ENCODE measurements around the gene DNAJC5. TPM values are rescaled to one million over a fixed set of nuclear protein-coding genes. Genes with fewer than 3 reads are reported as not detected.
A peak's percentile ranks its signal among the peaks of the same experiment; 100 is the strongest.

Gene DNAJC5
- total RNA-seq, 1 experiment from 2014 or later: 45.0 TPM

GRCh38 chr20:63979557-63980316, 84.8 kb downstream of the DNAJC5 start, which contains the start of gene SAMD10:
SAMD10 (minus strand) TSS chr20:63979642; CDS start chr20:63979467, 175 bp downstream.
- no TSS peak for BruUV-seq (replicated peaks)
- no peak for TF ChIP-seq CTCF (IDR thresholded peaks at IDR 0.05; ENCODE audit: unreplicated experiment)
- Mint-ChIP-seq H3K27ac (ENCODE audit: low read depth, unreplicated experiment) (peak within 1 kb of the TSS; percentile 92), H3K4me3 (ENCODE audit: unreplicated experiment) (peak within 1 kb of the TSS; percentile 79), H3K4me1 (ENCODE audit: insufficient read depth, unreplicated experiment) (peaks cover 30% of the 10 kb centered on the region), H3K27me3 (ENCODE audit: insufficient read depth, unreplicated experiment) (no peaks in the 10 kb centered on the region), H3K9me3 (ENCODE audit: unreplicated experiment) (no peaks in the 10 kb centered on the region), H3K36me3 (ENCODE audit: insufficient read depth, unreplicated experiment) (peaks cover 28% of the 10 kb centered on the region)
- intact Hi-C loops (cut with micrococcal nuclease): loop anchor here (2.0 to 5.0 kb wide), 3 partner anchors 59 to 141 kb away; partner anchors contain the start of gene TCEA2
- ChIA-PET CTCF (interaction anchor here (0.6 to 4.5 kb wide), 37 partner anchors 9 to 1038 kb away, joined by 3 to 31 read pairs (median 4); partner anchors contain the start of genes LKAAEAR1, TCEA2 and TPD52L2), POLR2A (interaction anchor here (0.5 to 4.5 kb wide), 36 partner anchors 8 to 1613 kb away, joined by 3 to 93 read pairs (median 5); partner anchors contain the start of genes ARFRP1, DNAJC5, GMEB2 and LAMA5)
- DNase-seq (ENCODE audit: unreplicated experiment): no peak

DNA sequence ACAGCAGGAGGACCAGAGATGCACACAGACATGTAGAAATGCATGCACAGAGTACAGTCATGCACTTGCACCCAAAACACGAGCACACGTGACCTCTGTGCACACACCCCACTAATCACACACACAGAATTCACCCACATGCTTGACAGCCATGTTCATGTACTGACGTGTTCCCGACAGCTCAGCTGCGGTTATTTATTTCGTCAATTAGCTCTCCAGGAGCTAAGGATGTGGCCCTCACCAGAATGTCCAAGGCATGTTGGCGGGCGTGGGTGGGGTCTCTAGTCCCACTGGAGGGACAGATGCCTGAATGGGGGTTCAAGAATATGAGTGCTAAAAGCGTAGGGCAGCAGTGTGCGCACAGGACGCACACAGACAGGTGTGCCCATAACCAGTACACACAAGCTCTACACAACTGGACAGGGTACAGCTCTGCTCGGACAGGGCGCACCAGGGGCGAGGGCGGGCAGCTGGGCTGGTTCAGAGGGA, 85.4 kb downstream of the DNAJC5 start:
- TSS peak; percentile 37 for BruUV-seq (replicated peaks)
- no peak for TF ChIP-seq CTCF (IDR thresholded peaks at IDR 0.05; ENCODE audit: unreplicated experiment)
- H3K4me3 Mint-ChIP-seq (ENCODE audit: unreplicated experiment): peak overlapping the region; percentile 79
- no peaks in the 10 kb centered on the region for H3K9me3 Mint-ChIP-seq (ENCODE audit: unreplicated experiment)
- CTCF ChIA-PET: interaction anchor here (0.5 to 4.5 kb wide), 41 partner anchors 8 to 1038 kb away, joined by 3 to 31 read pairs (median 4); partner anchors contain the start of genes LKAAEAR1, TCEA2 and TPD52L2
- peaks cover 30% of the 10 kb centered on the region for H3K4me1 Mint-ChIP-seq (ENCODE audit: insufficient read depth, unreplicated experiment)
- no peaks in the 10 kb centered on the region for H3K27me3 Mint-ChIP-seq (ENCODE audit: insufficient read depth, unreplicated experiment)
- peaks cover 34% of the 10 kb centered on the region for H3K36me3 Mint-ChIP-seq (ENCODE audit: insufficient read depth, unreplicated experiment)
- intact Hi-C loops (cut with micrococcal nuclease): loop anchor here (2.0 to 5.0 kb wide), 2 partner anchors 58 to 82 kb away; partner anchors contain the start of gene TCEA2
- H3K27ac Mint-ChIP-seq (ENCODE audit: low read depth, unreplicated experiment): peak overlapping the region; percentile 92
- POLR2A ChIA-PET: interaction anchor here (0.5 to 4.5 kb wide), 46 partner anchors 9 to 1613 kb away, joined by 3 to 93 read pairs (median 5); partner anchors contain the start of genes ARFRP1, DNAJC5, GMEB2 and LAMA5
- peak; percentile 53 for DNase-seq (ENCODE audit: unreplicated experiment)

GRCh38 chr20:63980806-63981728, 86.1 kb downstream of the DNAJC5 start, which contains the start of gene PRPF6:
PRPF6 (plus strand) TSS chr20:63981132; CDS start chr20:63981246, 114 bp downstream.
- DNase-seq (ENCODE audit: unreplicated experiment): peak; percentile 96
- ChIA-PET POLR2A (interaction anchor here (0.5 to 4.5 kb wide), 49 partner anchors 9 to 1614 kb away, joined by 3 to 93 read pairs (median 5); partner anchors contain the start of genes ARFRP1, DNAJC5, GMEB2 and LAMA5), CTCF (interaction anchor here (0.5 to 4.5 kb wide), 36 partner anchors 8 to 684 kb away, joined by 3 to 31 read pairs (median 5); partner anchors contain the start of genes LKAAEAR1 and TCEA2)
- peak; percentile 77 for TF ChIP-seq CTCF (IDR thresholded peaks at IDR 0.05; ENCODE audit: unreplicated experiment)
- Mint-ChIP-seq H3K27ac (ENCODE audit: low read depth, unreplicated experiment) (peak within 1 kb of the TSS; percentile 92), H3K4me3 (ENCODE audit: unreplicated experiment) (peak within 1 kb of the TSS; percentile 79), H3K4me1 (ENCODE audit: insufficient read depth, unreplicated experiment) (peaks cover 30% of the 10 kb centered on the region), H3K9me3 (ENCODE audit: unreplicated experiment) (no peaks in the 10 kb centered on the region), H3K36me3 (ENCODE audit: insufficient read depth, unreplicated experiment) (peaks cover 41% of the 10 kb centered on the region), H3K27me3 (ENCODE audit: insufficient read depth, unreplicated experiment) (no peaks in the 10 kb centered on the region)
- intact Hi-C loops (cut with micrococcal nuclease): loop anchor here (2.0 to 5.0 kb wide), 2 partner anchors 58 to 81 kb away; partner anchors contain the start of gene TCEA2
- BruUV-seq (replicated peaks): no TSS peak

Data from MCF 10A (cell line).